Measurements from ENCODE around the gene WRAP73.

- TF ChIP-seq CTCF (IDR thresholded peaks at IDR 0.05; ENCODE audit: insufficient read depth, low read length, poor library complexity, severe bottlenecking) (no peak), EZH2phosphoT487 (conservative IDR thresholded peaks at IDR 0.05; ENCODE audit: low read length) (no peak)
Measured at GRCh38 chr1:3610527-3611169, 39.3 kb downstream of the WRAP73 start.
